RCC 7860 (cell line): Measurements from ENCODE around the gene FEM1A.
"Not testable (repeated sequence)": the region's sequence is repeated elsewhere in the genome, so short reads cannot be mapped to it uniquely, and the experiment has no call there.

ENCODE experiments used
- DNase-seq: peaks from one replicate; pipeline ENCODE4 v3.0.0-alpha.2; 2015; ENCODE audit warnings: low spot score
- FAIRE-seq: peaks from 2 replicates; lab custom pipeline; 2012; peaks lifted over from hg19 to GRCh38; lab: Jason Lieb, UNC

Gene FEM1A

DNA sequence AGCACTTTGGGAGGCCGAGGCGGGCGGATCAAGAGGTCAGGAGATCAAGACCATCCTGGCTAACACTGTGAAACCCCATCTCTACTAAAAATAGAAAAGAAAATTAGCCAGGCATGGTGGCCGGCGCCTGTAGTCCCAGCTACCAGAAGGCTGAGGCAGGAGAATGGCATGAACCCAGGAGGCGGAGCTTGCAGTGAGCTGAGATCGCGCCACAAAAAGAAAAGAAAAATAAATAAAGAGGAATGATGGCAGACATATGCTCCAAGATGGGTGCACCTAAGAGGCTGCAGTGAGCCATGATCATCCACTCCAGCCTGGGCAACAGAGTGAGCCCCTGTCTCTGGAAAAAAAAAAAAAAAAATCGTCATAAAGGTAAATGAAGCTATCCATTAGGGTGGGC lies 54.4 kb downstream of the FEM1A start:
- FAIRE-seq, DNase-seq: not testable (repeated sequence)

GRCh38 chr19:4847190-4847973 lies 55.8 kb downstream of the FEM1A start:
- DNase-seq (no peak), FAIRE-seq (no peak)

DNA sequence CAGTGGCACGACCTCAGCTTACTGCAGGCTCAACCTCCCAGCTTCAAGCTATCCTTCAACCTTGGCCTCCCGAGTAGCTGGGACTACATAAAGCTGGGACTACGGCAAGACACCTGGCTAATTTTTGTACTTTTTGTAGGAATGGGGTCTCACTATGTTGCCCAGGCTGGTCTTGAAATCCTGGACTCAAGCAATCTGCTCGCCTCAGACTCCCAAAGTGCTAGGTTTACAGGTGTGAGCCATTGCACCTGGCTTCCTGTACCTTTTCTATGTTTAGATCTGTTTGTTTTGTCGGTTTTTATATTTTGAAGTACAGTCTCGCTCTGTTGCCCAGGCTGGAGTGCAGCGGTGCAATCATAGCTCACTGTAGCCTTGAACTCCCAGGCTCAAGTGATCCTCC lies 57.5 kb downstream of the FEM1A start:
- no peak for FAIRE-seq
- DNase-seq = no peak
